A549 treated with DMSO at 1 μM for 4 hours (cell line): Measurements from ENCODE around the gene NMD3. TPM values are rescaled to one million over a fixed set of nuclear protein-coding genes. Genes with fewer than 3 reads are reported as not detected.

Experiments
- total RNA-seq: library from RNA; stranded (reverse); fragments of 200-300 nt; extraction: Qiagen RNA extraction; gene quantifications from 5 replicates; pipeline ENCODE4 v1.2.3, GENCODE V29; 2022; ENCODE audit warnings: low read depth

NMD3 gene
- total RNA-seq: 44.7 to 60.3 TPM (median 54.3 TPM) in 5 replicates

DNA sequence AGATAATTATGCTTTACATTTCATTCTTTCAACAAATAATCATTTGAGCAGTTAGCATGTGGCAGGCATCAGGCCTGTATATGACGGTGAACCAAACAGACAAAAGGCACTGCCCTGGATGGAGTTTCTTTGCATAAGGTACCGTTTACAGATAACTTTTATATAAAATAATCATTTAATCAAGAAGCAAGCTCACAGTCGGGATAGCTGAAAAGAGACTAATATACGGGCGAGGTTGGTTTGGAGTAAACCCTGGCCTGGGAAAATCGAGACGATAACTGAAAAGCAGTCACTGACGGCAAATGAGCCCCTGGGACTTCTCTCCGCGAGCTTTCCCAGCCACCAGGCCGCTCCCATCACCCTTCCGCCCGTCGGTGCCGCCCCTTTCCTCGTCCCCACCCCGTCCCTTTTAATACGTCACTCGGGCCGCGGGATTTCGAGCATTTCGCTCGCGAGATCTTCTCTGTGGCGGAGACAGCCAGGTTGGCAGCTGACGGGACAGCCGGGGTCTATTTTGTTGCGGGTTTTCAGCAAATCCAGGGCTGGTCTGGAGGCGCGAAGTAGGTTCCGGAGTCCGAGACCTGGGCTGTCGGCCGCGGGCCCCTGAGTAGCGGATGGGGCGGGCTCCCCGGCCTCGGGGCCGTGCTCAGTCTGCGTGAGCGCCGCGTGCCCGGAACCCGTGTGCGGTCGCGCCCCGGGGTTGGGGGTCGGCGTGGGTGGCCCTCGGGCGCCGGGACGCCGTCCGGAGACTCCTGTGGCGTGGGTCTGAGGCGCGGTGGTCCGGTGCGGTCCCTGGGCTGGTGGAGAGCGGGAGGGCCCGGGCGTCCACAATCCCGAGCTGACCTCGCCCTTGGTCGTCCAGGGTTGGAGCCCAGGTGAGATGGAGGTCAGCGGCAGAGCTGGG lies at the start of gene NMD3:
Gene NMD3 (plus strand): TSS at position 462 of the 904 bp plus-strand sequence. CDS start 703 bp downstream, outside the sequence.

Other genes starting within 250 kb of the NMD3 start
- 0.05 to 0.11 TPM (median 0.07 TPM) in 5 replicates for gene B3GALNT1, start 116.0 kb upstream of the NMD3 start, total RNA-seq
- not detected in 5 replicates for gene SPTSSB, start 150.2 kb downstream of the NMD3 start, total RNA-seq